ENCODE results near the gene SMG1.

- TF ChIP-seq CTCF (IDR thresholded peaks at IDR 0.05) (no peak), POLR2A (IDR thresholded peaks at IDR 0.05) (no peak)
Measured at GRCh38 chr16:18959031-18959505, 32.9 kb upstream of the SMG1 start.

Data from uterus (tissue), 2 donors.